Uterus (tissue), 4 donors: ENCODE results near the gene SLC44A3. TPM values are rescaled to one million over a fixed set of nuclear protein-coding genes. Genes with fewer than 3 reads are reported as not detected.

Source experiments
- DNase-seq, 2 donors: peaks; one replicate each; pipeline ENCODE4 v3.0.0-alpha.2; 2019 to 2020
- H3K27ac ChIP-seq, 2 donors: fragments of 200-600 bp; sonication (generic); 1 replicate in 1 of 2; 2 replicates in 1 of 2; pipeline ENCODE4 v1.5.1; 2016 to 2018
- H3K27me3 ChIP-seq, 2 donors: fragments of 200-600 bp; sonication (generic); one replicate each; pipeline ENCODE4 v1.5.1; 2018 to 2019; ENCODE audit warnings: control low read depth in 1 of 2
- H3K36me3 ChIP-seq, 2 donors: fragments of 200-600 bp; sonication (generic); one replicate each; pipeline ENCODE4 v1.5.1; 2019; ENCODE audit warnings: control low read depth in 1 of 2
- H3K4me1 ChIP-seq, 2 donors: fragments of 200-600 bp; sonication (generic); one replicate each; pipeline ENCODE4 v1.5.1; 2018 to 2019; ENCODE audit warnings: control low read depth in 1 of 2
- H3K4me3 ChIP-seq, 2 donors: fragments of 200-600 bp; sonication (generic); 1 replicate in 1 of 2; 2 replicates in 1 of 2; pipeline ENCODE4 v1.5.1; 2018 to 2019; ENCODE audit warnings: mild to moderate bottlenecking in 1 of 2
- H3K9me3 ChIP-seq, 2 donors: fragments of 200-600 bp; sonication (generic); one replicate each; pipeline ENCODE4 v1.5.1; 2019; ENCODE audit warnings: control low read depth in 1 of 2
- POLR2A ChIP-seq, 2 donors: fragments of 450-650 bp; IDR thresholded peaks; one replicate each; pipeline ENCODE4 v1.6.1; 2016; ENCODE audit warnings: antibody characterized with exemption in 2 of 2, mild to moderate bottlenecking in 1 of 2, moderate library complexity in 1 of 2
- intact Hi-C: fragments of 100-400 bp; cut with DNase I; formaldehyde crosslinking; loops from one replicate; pipeline ENCODE4 v1.15.1; 2023; ENCODE audit warnings: low total_unique reads
- total RNA-seq, 4 donors: library from RNA; depleted of rRNA in 3 of 4; stranded (reverse); fragments of >200 nt in 3 of 4; gene quantifications; one replicate each; pipeline versions ENCODE4 v1.1.0 to v1.2.4, GENCODE V29; 2014 to 2023
- TF ChIP-seq, protein P1 (sequence below), 4 experiments: fragments of 200-600 bp in 2 of 4; fragments of 450-650 bp in 2 of 4; sonication (generic) in 2 of 4; IDR thresholded peaks; one replicate each; pipeline ENCODE4 v1.5.1; 2016 to 2019; ENCODE audit warnings: antibody characterized with exemption in 4 of 4, mild to moderate bottlenecking in 2 of 4, moderate library complexity in 1 of 4
- donor health status: DM: yes; HTN: yes; CAD: no.

The SLC44A3 gene, protein sequence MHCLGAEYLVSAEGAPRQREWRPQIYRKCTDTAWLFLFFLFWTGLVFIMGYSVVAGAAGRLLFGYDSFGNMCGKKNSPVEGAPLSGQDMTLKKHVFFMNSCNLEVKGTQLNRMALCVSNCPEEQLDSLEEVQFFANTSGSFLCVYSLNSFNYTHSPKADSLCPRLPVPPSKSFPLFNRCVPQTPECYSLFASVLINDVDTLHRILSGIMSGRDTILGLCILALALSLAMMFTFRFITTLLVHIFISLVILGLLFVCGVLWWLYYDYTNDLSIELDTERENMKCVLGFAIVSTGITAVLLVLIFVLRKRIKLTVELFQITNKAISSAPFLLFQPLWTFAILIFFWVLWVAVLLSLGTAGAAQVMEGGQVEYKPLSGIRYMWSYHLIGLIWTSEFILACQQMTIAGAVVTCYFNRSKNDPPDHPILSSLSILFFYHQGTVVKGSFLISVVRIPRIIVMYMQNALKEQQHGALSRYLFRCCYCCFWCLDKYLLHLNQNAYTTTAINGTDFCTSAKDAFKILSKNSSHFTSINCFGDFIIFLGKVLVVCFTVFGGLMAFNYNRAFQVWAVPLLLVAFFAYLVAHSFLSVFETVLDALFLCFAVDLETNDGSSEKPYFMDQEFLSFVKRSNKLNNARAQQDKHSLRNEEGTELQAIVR
- 10 to 100 TPM in 1 of 4 donors, 1 to 10 TPM in 3; 1.3 to 10.3 (median 4.8) TPM for total RNA-seq

DNA sequence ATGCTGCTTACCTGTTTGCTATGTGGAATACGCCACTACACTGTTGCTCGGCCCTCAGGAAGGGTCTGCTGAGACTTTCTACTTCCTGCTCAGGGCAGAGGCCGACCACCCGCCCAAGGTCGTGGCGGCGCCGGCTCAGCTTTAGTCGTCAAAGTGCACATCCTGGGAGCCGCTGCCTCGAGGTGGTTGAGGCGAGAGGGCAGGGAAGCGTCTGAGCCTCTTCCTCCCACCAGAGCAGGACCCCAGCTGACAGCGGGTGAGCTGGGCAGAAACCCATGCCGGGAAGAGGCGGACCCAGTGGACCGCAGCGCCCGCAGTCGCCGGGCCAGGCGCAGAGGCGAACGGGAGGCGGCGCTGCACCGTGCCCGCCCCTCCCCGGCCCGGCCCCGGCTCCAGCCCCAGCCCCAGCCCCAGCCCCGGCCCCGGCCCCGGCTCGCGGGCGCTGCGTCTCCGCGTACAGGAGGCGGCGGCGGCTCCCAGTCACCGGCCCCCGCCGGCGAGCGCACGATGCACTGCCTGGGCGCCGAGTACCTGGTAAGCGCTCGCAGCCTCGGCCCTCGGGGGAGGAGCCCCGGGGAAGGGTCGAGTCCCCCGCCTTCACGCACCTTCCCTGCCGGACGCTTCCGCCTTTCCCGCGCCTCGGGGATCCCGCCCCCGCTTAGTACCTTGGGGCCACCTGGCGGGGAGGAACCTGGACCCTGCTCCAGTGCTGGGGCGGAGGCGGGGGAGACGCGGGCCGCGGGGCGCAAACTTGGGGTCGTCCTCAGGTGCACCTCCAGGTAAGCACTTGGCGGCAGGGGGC lies at the start of gene SLC44A3:
SLC44A3 (plus strand) TSS at position 413 of the 802 bp plus-strand sequence; CDS start at position 508, 95 bp downstream.
- H3K4me3 ChIP-seq = peak within 1 kb of the TSS; percentile 54 to 55
- H3K27ac ChIP-seq = peak within 1 kb of the TSS in 1 of 2 donors; percentile 15
- no peaks in the 10 kb centered on the region for H3K36me3 ChIP-seq
- no peaks in the 10 kb centered on the region for H3K4me1 ChIP-seq
- H3K9me3 ChIP-seq = no peaks in the 10 kb centered on the region
- no peak for TF ChIP-seq POLR2A (IDR thresholded peaks at IDR 0.05)
- TF ChIP-seq, protein P1, sequence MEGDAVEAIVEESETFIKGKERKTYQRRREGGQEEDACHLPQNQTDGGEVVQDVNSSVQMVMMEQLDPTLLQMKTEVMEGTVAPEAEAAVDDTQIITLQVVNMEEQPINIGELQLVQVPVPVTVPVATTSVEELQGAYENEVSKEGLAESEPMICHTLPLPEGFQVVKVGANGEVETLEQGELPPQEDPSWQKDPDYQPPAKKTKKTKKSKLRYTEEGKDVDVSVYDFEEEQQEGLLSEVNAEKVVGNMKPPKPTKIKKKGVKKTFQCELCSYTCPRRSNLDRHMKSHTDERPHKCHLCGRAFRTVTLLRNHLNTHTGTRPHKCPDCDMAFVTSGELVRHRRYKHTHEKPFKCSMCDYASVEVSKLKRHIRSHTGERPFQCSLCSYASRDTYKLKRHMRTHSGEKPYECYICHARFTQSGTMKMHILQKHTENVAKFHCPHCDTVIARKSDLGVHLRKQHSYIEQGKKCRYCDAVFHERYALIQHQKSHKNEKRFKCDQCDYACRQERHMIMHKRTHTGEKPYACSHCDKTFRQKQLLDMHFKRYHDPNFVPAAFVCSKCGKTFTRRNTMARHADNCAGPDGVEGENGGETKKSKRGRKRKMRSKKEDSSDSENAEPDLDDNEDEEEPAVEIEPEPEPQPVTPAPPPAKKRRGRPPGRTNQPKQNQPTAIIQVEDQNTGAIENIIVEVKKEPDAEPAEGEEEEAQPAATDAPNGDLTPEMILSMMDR (IDR thresholded peaks at IDR 0.05) = peak in 3 of 4 experiments; percentile 15 to 47 (median 23)
- H3K27me3 ChIP-seq = no peaks in the 10 kb centered on the region
- peak in 1 of 2 donors; percentile 43 for DNase-seq
- intact Hi-C loops = no loop called here

DNA sequence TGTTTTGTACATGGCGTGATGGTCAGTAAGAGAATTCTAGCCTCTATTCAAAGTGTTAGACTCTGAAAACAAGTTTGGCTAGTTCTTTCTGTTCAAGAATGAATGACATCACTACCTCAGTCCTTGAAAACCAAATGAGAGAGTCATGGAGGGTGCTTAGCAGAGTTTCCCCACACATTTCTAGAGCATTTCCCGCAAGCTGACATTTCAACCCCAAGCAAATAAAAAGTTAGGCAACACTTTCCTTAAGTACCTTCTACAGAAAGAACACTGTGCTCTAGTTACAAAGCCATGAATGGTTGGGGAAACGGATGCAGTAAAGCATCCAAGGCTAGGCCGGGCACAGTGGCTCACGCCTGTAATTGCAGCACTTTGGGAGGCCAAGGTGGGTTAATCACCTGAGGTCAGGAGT lies 47.9 kb upstream of the SLC44A3 start:
- Histone ChIP-seq H3K27me3 (no peaks in the 10 kb centered on the region), H3K9me3 (no peaks in the 10 kb centered on the region), H3K4me1 (no peaks in the 10 kb centered on the region), H3K36me3 (no peaks in the 10 kb centered on the region), H3K27ac (no peak overlapping the region), H3K4me3 (no peak overlapping the region)
- intact Hi-C loops = no loop called here
- DNase-seq = no peak
- TF ChIP-seq, protein P1 (IDR thresholded peaks at IDR 0.05) = no peak
- TF ChIP-seq POLR2A (IDR thresholded peaks at IDR 0.05) = no peak

DNA sequence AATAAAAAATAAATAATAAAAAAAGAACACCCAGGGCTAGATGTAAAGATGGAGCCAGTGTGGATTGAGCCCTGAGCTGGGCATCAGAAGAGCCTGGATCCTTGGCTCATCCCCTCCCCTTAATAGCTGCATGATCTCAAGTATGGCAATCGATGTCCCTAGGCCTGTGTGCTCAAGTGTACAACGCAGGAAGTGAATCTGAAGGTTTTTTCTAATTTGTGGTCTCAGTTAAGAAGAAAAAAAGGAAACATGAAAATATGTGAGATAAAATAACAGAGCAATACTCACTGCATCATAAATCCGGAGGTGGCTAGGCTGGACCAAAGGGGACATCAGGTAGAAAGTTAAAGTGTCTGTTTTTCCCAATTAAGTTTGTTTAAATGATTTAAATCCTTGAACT lies 47.3 kb upstream of the SLC44A3 start:
- H3K4me1 ChIP-seq = no peaks in the 10 kb centered on the region
- no peak for DNase-seq
- H3K36me3 ChIP-seq = no peaks in the 10 kb centered on the region
- H3K27me3 ChIP-seq = no peaks in the 10 kb centered on the region
- intact Hi-C loops = no loop called here
- no peak for TF ChIP-seq POLR2A (IDR thresholded peaks at IDR 0.05)
- TF ChIP-seq, protein P1 (IDR thresholded peaks at IDR 0.05) = no peak
- H3K27ac ChIP-seq = no peak overlapping the region
- H3K9me3 ChIP-seq = no peaks in the 10 kb centered on the region
- no peak overlapping the region for H3K4me3 ChIP-seq

DNA sequence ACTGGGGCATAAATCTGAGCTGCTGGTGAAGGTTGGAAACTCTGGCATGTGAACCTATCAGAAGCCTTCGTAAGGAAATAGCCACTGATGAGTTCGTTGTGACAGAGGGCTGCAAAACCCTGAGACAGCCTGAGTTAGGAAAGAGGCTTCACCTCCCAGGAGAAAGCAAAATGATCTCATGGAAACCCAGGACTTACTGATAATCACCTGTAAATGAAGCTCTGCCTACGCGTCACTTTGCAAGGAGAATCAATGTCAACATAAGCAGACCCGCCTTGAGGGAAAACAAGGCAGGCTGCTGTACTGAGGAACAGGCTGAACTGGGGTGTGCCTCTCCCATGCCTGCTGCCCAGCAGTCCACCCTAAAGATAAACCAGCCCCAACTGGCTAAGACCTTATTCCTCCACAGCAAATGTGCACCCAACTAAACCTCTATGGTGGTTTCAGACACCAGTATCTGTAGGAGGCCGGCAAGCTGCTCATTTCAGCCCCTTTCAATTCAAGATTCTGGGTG lies 46.8 kb upstream of the SLC44A3 start:
- Histone ChIP-seq H3K27ac (no peak overlapping the region), H3K4me1 (no peaks in the 10 kb centered on the region), H3K9me3 (no peaks in the 10 kb centered on the region), H3K27me3 (no peaks in the 10 kb centered on the region), H3K36me3 (no peaks in the 10 kb centered on the region), H3K4me3 (no peak overlapping the region)
- no peak for DNase-seq
- intact Hi-C loops = no loop called here
- TF ChIP-seq, protein P1 (IDR thresholded peaks at IDR 0.05) = no peak
- TF ChIP-seq POLR2A (IDR thresholded peaks at IDR 0.05) = no peak
